ENCODE measurements around the gene GNGT2.

GNGT2 gene

DNA sequence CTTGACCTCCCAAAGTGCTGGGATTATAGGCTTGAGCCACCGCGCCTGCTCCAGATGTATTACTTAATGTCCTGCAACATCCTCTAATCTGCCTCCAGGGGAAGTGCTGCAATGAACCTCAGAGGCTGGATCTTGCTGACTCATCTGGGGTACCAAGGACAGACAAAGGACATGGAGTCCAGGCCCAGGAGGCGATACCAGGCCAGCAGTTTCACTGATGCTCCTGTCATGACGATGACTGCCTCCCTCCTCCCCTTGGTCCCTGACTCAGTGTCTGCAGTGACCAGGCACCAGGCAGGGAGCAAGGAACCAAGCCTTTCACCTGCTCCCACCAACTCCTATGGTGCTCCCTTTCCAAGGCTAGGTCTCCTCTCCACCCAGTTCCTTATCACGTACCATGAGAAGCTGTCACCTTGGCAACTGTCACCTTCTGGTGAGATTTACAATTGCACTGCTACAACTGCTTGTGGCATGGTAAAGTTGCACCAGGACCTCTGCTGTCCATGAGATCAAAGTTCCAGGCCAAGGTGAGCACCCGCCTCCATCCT is 41.8 kb upstream of the GNGT2 start:
- H3K9me3 ChIP-seq, result no peaks in the 10 kb centered on the region
- H3K4me1 ChIP-seq, result no peaks in the 10 kb centered on the region
- H3K27me3 ChIP-seq, result no peaks in the 10 kb centered on the region
- no peak overlapping the region for H3K4me3 ChIP-seq (ENCODE audit: low read depth, low read length)
- TF ChIP-seq, protein P1, sequence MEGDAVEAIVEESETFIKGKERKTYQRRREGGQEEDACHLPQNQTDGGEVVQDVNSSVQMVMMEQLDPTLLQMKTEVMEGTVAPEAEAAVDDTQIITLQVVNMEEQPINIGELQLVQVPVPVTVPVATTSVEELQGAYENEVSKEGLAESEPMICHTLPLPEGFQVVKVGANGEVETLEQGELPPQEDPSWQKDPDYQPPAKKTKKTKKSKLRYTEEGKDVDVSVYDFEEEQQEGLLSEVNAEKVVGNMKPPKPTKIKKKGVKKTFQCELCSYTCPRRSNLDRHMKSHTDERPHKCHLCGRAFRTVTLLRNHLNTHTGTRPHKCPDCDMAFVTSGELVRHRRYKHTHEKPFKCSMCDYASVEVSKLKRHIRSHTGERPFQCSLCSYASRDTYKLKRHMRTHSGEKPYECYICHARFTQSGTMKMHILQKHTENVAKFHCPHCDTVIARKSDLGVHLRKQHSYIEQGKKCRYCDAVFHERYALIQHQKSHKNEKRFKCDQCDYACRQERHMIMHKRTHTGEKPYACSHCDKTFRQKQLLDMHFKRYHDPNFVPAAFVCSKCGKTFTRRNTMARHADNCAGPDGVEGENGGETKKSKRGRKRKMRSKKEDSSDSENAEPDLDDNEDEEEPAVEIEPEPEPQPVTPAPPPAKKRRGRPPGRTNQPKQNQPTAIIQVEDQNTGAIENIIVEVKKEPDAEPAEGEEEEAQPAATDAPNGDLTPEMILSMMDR (IDR thresholded peaks at IDR 0.05; ENCODE audit: low read depth, low read length), result peak; percentile 13; the same call in 1 of the 2 replicates
- peak; percentile 34 for DNase-seq
- no peaks in the 10 kb centered on the region for H3K36me3 ChIP-seq

DNA sequence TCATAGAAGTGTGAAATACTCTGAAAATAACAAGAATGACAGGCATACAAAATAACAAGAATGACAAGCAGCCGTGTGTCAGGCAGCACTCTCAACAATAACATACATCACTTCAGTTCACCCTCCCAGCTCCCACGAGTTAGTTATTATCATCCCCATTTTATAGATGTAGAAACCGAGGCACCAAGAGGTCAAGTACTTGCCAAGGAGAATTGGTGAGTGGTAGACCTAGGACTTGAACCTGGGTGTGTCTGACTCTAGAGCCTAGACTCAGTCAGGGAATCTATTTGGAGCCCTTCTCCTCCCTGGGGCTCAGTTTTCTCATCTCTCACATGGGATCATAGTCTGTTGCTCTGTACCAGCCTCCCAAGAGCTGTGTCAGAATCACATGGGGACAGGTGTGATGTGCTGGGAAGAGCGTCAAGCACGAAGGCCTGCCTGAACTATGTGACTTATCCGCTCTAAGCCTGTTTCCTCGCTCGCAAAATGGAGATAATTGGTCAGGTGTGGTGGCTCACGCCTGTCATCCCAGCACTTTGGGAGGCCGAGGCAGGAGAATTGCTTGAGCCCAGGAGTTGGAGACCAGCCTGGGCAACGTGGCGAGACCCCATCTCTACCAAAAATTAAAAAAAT is 39.6 kb upstream of the GNGT2 start:
- no peaks in the 10 kb centered on the region for H3K27me3 ChIP-seq
- H3K4me1 ChIP-seq, result no peaks in the 10 kb centered on the region
- no peaks in the 10 kb centered on the region for H3K36me3 ChIP-seq
- TF ChIP-seq, protein P1 (IDR thresholded peaks at IDR 0.05; ENCODE audit: low read depth, low read length), result no peak
- no peak overlapping the region for H3K4me3 ChIP-seq (ENCODE audit: low read depth, low read length)
- H3K9me3 ChIP-seq, result no peaks in the 10 kb centered on the region
- DNase-seq, result no peak

DNA sequence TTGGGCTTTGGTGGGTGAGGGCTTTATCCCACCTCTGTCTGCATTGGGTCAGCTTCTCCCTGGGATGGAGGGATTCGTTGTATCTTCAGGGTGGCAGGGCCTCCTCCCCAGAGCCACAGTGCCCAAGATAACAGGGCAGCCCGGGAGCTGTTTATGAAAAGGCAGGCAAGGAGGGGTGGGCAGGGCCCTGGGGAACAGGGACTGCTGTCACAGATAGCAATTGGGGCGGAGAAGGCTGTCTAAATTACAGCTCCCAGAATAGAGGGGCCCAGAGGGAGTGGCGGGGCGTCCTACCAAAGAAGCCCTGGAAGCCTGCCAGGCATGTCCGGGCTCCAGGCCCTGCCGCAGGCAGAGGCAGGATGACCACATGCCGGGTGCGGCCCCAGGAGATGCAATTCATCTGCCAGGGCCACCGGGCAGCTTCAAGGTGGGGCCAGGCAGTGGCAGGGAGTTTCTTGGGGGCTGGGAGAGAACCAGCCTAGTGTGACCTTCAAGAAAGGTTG is 39.0 kb upstream of the GNGT2 start:
- no peaks in the 10 kb centered on the region for H3K36me3 ChIP-seq
- no peaks in the 10 kb centered on the region for H3K9me3 ChIP-seq
- TF ChIP-seq, protein P1 (IDR thresholded peaks at IDR 0.05; ENCODE audit: low read depth, low read length), result no peak
- DNase-seq, result peak; percentile 31
- no peak overlapping the region for H3K4me3 ChIP-seq (ENCODE audit: low read depth, low read length)
- no peaks in the 10 kb centered on the region for H3K27me3 ChIP-seq
- H3K4me1 ChIP-seq, result no peaks in the 10 kb centered on the region

DNA sequence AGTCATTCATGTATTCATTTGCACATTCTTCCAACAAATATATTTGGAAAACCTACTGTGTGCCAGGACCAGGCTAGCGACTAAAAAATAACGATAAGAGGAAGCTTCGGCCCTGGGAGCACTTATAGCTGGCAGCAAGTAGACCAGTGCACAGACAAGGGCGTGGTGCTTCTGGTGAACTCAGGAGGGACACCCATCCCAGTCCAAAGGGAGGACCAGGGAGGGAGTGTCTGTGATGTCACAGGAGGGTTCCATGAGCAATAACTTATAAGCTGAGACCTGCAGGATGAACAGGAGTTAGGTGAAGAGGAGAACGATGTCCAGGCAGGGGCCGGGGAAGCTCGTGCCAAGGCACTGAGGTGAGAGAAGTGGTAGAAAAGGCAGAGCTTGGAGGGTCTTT is 37.6 kb upstream of the GNGT2 start:
- H3K4me3 ChIP-seq (ENCODE audit: low read depth, low read length), result no peak overlapping the region
- H3K4me1 ChIP-seq, result no peaks in the 10 kb centered on the region
- no peaks in the 10 kb centered on the region for H3K9me3 ChIP-seq
- TF ChIP-seq, protein P1 (IDR thresholded peaks at IDR 0.05; ENCODE audit: low read depth, low read length), result no peak
- no peak for DNase-seq
- no peaks in the 10 kb centered on the region for H3K36me3 ChIP-seq
- no peaks in the 10 kb centered on the region for H3K27me3 ChIP-seq

DNA sequence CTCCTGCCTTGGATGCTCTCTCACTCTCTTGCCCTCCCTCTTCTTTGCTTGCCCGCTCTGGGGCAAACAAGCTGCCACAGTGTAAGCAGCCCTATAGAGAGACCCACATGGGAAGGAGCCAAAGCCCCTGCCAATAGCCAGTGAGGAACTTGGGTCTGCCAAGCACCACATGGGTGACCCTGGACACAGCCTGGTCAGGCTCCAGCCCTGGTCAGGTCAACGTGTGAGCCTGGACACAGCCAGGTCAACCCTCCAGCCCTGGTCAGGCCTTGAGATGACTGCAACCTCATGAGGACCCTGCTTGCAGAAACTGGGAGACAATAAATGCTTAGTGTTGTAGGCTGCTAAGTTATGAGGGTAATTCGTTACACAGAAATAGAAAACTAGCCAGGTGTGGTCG is 34.5 kb upstream of the GNGT2 start:
- no peak for DNase-seq
- no peaks in the 10 kb centered on the region for H3K4me1 ChIP-seq
- no peak overlapping the region for H3K4me3 ChIP-seq (ENCODE audit: low read depth, low read length)
- H3K36me3 ChIP-seq, result no peaks in the 10 kb centered on the region
- peaks cover 3% of the 10 kb centered on the region; the same call in 1 of the 2 replicates for H3K27me3 ChIP-seq
- no peaks in the 10 kb centered on the region for H3K9me3 ChIP-seq
- TF ChIP-seq, protein P1 (IDR thresholded peaks at IDR 0.05; ENCODE audit: low read depth, low read length), result no peak

DNA sequence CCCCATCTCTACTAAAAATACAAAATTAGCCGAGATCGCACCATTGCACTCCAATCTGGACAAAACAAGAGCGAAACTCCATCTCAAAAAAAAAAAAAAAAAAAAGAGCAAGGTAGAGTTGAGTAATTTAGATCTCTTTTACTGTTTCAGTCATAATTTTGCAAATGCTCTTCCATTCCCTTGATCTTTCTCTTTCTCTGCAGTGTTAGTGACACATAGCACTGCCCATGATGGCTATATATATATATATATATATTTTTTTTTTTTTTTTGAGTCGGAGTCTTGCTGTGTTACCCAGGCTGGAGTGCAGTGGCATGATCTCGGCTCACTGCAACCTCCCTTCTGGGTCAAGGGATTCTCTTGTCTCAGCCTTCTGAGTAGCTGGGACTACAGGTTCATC is 32.4 kb upstream of the GNGT2 start:
- no peak for DNase-seq
- no peaks in the 10 kb centered on the region for H3K4me1 ChIP-seq
- TF ChIP-seq, protein P1 (IDR thresholded peaks at IDR 0.05; ENCODE audit: low read depth, low read length), result no peak
- H3K36me3 ChIP-seq, result no peaks in the 10 kb centered on the region
- peaks cover 3% of the 10 kb centered on the region; the same call in 1 of the 2 replicates for H3K27me3 ChIP-seq
- H3K4me3 ChIP-seq (ENCODE audit: low read depth, low read length), result no peak overlapping the region
- no peaks in the 10 kb centered on the region for H3K9me3 ChIP-seq
